ENCODE measurements around the gene SLC25A6. TPM values are rescaled to one million over a fixed set of nuclear protein-coding genes. Genes with fewer than 3 reads are reported as not detected.

The SLC25A6 gene
- polyA plus RNA-seq, 1 of the 3 experiments (the other 2 are of a cell fraction): 981 TPM

- H3K27me3 ChIP-seq (ENCODE audit: insufficient read depth): no peaks in the 10 kb centered on the region
- no peak for TF ChIP-seq YY1 (IDR thresholded peaks at IDR 0.05; ENCODE audit: low read depth)
- no peak for TF ChIP-seq ELF1 (IDR thresholded peaks at IDR 0.05)
- TF ChIP-seq POLR2AphosphoS5 (IDR thresholded peaks at IDR 0.05; ENCODE audit: low read depth, low read length): 0 out of 2 replicates have a peak, but pooled peaks have one; percentile 19
- H3K9ac ChIP-seq: no peak overlapping the region
- DNase-seq: peak; percentile 29
- WGBS (ENCODE audit: low lambda C conversion rate): 97% methylated on average over 36 of the region's 41 CpGs
- H3K4me3 ChIP-seq (ENCODE audit: low read depth in 2 of 2, low read length in 1 of 2): no peak overlapping the region
- no peak overlapping the region for H2AFZ ChIP-seq (ENCODE audit: low read depth)
- peaks cover 49% of the 10 kb centered on the region for H3K79me2 ChIP-seq (ENCODE audit: insufficient read depth)
- no peaks in the 10 kb centered on the region for H3K9me2 ChIP-seq
- peaks cover 59% of the 10 kb centered on the region for H3F3A ChIP-seq (replicated peaks; ENCODE audit: insufficient read depth)
- CTCF ChIA-PET: no interaction called here
- no peak overlapping the region for H3K27ac ChIP-seq (ENCODE audit: low read depth in 2 of 2, low read length in 1 of 2)
- peaks cover 89% of the 10 kb centered on the region for H4K20me1 ChIP-seq (ENCODE audit: insufficient read depth)
- peaks cover 7 to 13% of the 10 kb centered on the region in 2 experiments; a peak in 2 of 4 replicates for H3K4me1 ChIP-seq (ENCODE audit: control insufficient read depth in 1 of 2, insufficient read depth in 2 of 2, low read depth in 1 of 2, low read length in 1 of 2)
- H3K4me2 ChIP-seq: no peak overlapping the region
- POLR2A ChIA-PET: no interaction called here
- peaks cover 53 to 67% of the 10 kb centered on the region in 2 experiments for H3K36me3 ChIP-seq (replicated peaks in 1 of 2; ENCODE audit: control insufficient read depth in 1 of 2, insufficient read depth in 2 of 2, low read length in 1 of 2)
- no peaks in the 10 kb centered on the region for H3K9me3 ChIP-seq
Observed at GRCh38 chrX:1386338-1387127, 5.4 kb downstream of the SLC25A6 start.

GRCh38 chrX:1385253-1386223 is 6.4 kb downstream of the SLC25A6 start:
- H3K4me2 ChIP-seq: no peak overlapping the region
- H3K4me1 ChIP-seq (ENCODE audit: control insufficient read depth in 1 of 2, insufficient read depth in 2 of 2, low read depth in 1 of 2, low read length in 1 of 2): peaks cover 5 to 9% of the 10 kb centered on the region in 2 experiments; a peak in 2 of 4 replicates
- WGBS (ENCODE audit: low lambda C conversion rate): 96% methylated on average over 21 of the region's 36 CpGs
- peak; percentile 27 for DNase-seq
- POLR2A ChIA-PET: no interaction called here
- no peak overlapping the region for H2AFZ ChIP-seq (ENCODE audit: low read depth)
- H3K27me3 ChIP-seq (ENCODE audit: insufficient read depth): no peaks in the 10 kb centered on the region
- TF ChIP-seq POLR2AphosphoS5 (IDR thresholded peaks at IDR 0.05; ENCODE audit: low read depth, low read length) (peak; percentile 11; the same call in 1 of the 2 replicates), RXRA (IDR thresholded peaks at IDR 0.05; ENCODE audit: borderline replicate concordance, low read depth) (no peak)
- no peak overlapping the region for H3K4me3 ChIP-seq (ENCODE audit: low read depth in 2 of 2, low read length in 1 of 2)
- no peak overlapping the region for H3K9ac ChIP-seq
- H3F3A ChIP-seq (replicated peaks; ENCODE audit: insufficient read depth): peaks cover 59% of the 10 kb centered on the region
- CTCF ChIA-PET: no interaction called here
- H3K27ac ChIP-seq (ENCODE audit: low read depth in 2 of 2, low read length in 1 of 2): no peak overlapping the region
- peaks cover 53 to 59% of the 10 kb centered on the region in 2 experiments for H3K36me3 ChIP-seq (replicated peaks in 1 of 2; ENCODE audit: control insufficient read depth in 1 of 2, insufficient read depth in 2 of 2, low read length in 1 of 2)
- peaks cover 80% of the 10 kb centered on the region for H4K20me1 ChIP-seq (ENCODE audit: insufficient read depth)
- H3K79me2 ChIP-seq (ENCODE audit: insufficient read depth): peaks cover 40% of the 10 kb centered on the region
- no peaks in the 10 kb centered on the region for H3K9me2 ChIP-seq
- H3K9me3 ChIP-seq: no peaks in the 10 kb centered on the region

- Histone ChIP-seq H3K4me3 (ENCODE audit: low read depth in 2 of 2, low read length in 1 of 2) (no peak overlapping the region), H3F3A (replicated peaks; ENCODE audit: insufficient read depth) (peaks cover 53% of the 10 kb centered on the region), H3K36me3 (replicated peaks in 1 of 2; ENCODE audit: control insufficient read depth in 1 of 2, insufficient read depth in 2 of 2, low read length in 1 of 2) (peaks cover 51 to 53% of the 10 kb centered on the region in 2 experiments), H2AFZ (ENCODE audit: low read depth) (no peak overlapping the region), H3K9me3 (no peaks in the 10 kb centered on the region), H3K9ac (no peak overlapping the region), H3K9me2 (no peaks in the 10 kb centered on the region), H3K79me2 (ENCODE audit: insufficient read depth) (peaks cover 32% of the 10 kb centered on the region), H3K4me2 (no peak overlapping the region), H3K4me1 (ENCODE audit: control insufficient read depth in 1 of 2, insufficient read depth in 2 of 2, low read depth in 1 of 2, low read length in 1 of 2) (peaks cover 2 to 5% of the 10 kb centered on the region in 2 experiments; a peak in 2 of 4 replicates), H4K20me1 (ENCODE audit: insufficient read depth) (peaks cover 72% of the 10 kb centered on the region), H3K27me3 (ENCODE audit: insufficient read depth) (no peaks in the 10 kb centered on the region), H3K27ac (ENCODE audit: low read depth in 2 of 2, low read length in 1 of 2) (no peak overlapping the region)
- CTCF ChIA-PET: no interaction called here
- whole genome bisulfite sequencing (ENCODE audit: low lambda C conversion rate): 94% methylated on average over 18 of the region's 18 CpGs
- TF ChIP-seq RFX5 (IDR thresholded peaks at IDR 0.05; ENCODE audit: low read length) (no peak), YY1 (IDR thresholded peaks at IDR 0.05; ENCODE audit: low read depth) (no peak), POLR2AphosphoS5 (IDR thresholded peaks at IDR 0.05; ENCODE audit: low read depth, low read length) (peak; percentile 55; the same call in 1 of the 2 replicates), EP300 (IDR thresholded peaks at IDR 0.05; ENCODE audit: borderline replicate concordance in 1 of 2, low read depth in 1 of 2, low read length in 1 of 2) (no peak), ZBTB33 (IDR thresholded peaks at IDR 0.05; ENCODE audit: borderline replicate concordance, low read depth) (no peak), FOSL2 (IDR thresholded peaks at IDR 0.05; ENCODE audit: borderline replicate concordance, low read depth) (no peak), USF2 (IDR thresholded peaks at IDR 0.05; ENCODE audit: borderline replicate concordance, low read depth, low read length) (no peak)
- peak; percentile 21 for DNase-seq
- POLR2A ChIA-PET: no interaction called here
Observed at GRCh38 chrX:1384658-1385252, 7.2 kb downstream of the SLC25A6 start.

Measured in SK-N-SH (cell line).